ENCODE measurements around the gene TRIM71. TPM values are rescaled to one million over a fixed set of nuclear protein-coding genes. Genes with fewer than 3 reads are reported as not detected.
"Not testable (repeated sequence)": the region's sequence is repeated elsewhere in the genome, so short reads cannot be mapped to it uniquely, and the experiment has no call there.

Gene TRIM71
- total RNA-seq, 2 donors from 2014 or later, result not detected

- intact Hi-C loops (cut with DNase I), result not testable (repeated sequence)
These were observed 85.1 kb downstream of the TRIM71 start for GRCh38 chr3:32902887-32903371.

GRCh38 chr3:32903953-32904352, 86.2 kb downstream of the TRIM71 start:
- DNase-seq (ENCODE audit: low spot score), result no peak
- intact Hi-C loops (cut with DNase I), result no loop called here

More at GRCh38 chr3:32902887-32903371, 85.1 kb downstream of the TRIM71 start:
- not testable (repeated sequence) for DNase-seq (ENCODE audit: low spot score)

DNA sequence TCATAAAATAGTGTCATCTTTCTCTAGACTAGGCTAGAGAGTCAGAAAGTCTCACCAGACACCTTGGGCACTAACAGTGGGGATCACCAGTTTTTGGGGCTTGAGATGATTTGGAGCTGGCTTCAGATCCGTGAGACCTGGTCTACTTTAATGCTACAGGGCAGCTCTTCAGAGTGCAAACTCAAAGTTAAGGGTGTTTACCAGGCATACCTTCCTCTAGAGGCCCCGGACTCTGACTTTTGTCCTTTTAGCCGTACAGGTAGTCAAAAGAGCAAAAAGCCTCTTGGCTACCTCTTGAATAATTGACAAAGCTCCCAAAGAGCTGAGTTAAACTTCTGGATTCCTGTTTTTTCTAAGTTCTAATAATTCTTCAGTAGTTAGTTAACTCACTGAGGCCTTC, 92.2 kb downstream of the TRIM71 start:
- intact Hi-C loops (cut with DNase I), result no loop called here
- DNase-seq (ENCODE audit: low spot score), result no peak

DNA sequence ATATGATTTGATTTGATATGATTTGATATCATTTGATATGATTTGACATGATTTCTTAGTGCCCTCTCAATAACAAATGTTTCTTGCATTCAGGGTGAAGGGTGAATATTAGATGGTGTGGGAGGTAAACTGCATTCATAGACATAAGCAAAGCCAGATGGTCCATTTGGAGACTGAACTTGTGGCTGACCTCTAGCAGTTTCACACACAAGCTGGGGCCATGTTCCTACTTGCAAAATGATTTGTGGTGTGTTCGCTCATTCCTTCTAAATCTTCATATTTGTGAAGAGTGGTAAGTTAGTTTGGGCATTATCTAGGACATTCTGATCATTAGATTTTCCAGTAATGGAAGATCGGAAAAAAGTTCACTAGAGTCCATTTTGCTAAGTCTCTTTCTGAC, 93.2 kb downstream of the TRIM71 start:
- DNase-seq (ENCODE audit: low spot score), result no peak
- intact Hi-C loops (cut with DNase I), result no loop called here

- DNase-seq (ENCODE audit: low spot score), result no peak
- intact Hi-C loops (cut with DNase I), result no loop called here
These were observed 94.2 kb downstream of the TRIM71 start for GRCh38 chr3:32912046-32912445.

GRCh38 chr3:32913790-32914446, 96.1 kb downstream of the TRIM71 start:
- intact Hi-C loops (cut with DNase I), result no loop called here
- peak; percentile 90 for DNase-seq (ENCODE audit: low spot score)

- DNase-seq (ENCODE audit: low spot score), result no peak
- intact Hi-C loops (cut with DNase I), result no loop called here
These were observed 102.1 kb downstream of the TRIM71 start for GRCh38 chr3:32919920-32920319.

GRCh38 chr3:32922078-32922477, 104.3 kb downstream of the TRIM71 start:
- peak; percentile 71 for DNase-seq (ENCODE audit: low spot score)
- intact Hi-C loops (cut with DNase I), result no loop called here

DNA sequence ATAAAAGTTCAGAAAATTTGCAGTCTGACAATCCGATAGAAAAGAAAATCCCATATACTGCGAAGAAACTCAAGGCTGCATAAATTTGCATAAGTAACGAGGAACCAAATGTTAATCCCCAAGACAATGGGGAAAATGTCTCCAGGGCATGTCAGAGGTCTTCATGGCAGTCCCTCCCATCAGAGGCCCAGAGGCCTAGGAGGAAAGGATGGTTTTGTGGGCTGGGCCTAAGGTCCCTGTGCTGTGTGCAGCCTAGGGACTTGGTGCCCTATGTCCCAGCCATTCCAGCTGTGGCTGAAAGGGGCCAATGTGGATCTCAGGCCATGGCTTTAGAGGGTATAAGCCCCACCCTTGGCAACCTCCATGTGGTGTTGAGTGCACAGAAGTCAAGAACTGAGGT, 112.4 kb downstream of the TRIM71 start:
- DNase-seq (ENCODE audit: low spot score), result no peak
- intact Hi-C loops (cut with DNase I), result no loop called here

- DNase-seq (ENCODE audit: low spot score); intact Hi-C loops (cut with DNase I): not testable (repeated sequence)
These were observed 113.5 kb downstream of the TRIM71 start for GRCh38 chr3:32931273-32931672.

DNA sequence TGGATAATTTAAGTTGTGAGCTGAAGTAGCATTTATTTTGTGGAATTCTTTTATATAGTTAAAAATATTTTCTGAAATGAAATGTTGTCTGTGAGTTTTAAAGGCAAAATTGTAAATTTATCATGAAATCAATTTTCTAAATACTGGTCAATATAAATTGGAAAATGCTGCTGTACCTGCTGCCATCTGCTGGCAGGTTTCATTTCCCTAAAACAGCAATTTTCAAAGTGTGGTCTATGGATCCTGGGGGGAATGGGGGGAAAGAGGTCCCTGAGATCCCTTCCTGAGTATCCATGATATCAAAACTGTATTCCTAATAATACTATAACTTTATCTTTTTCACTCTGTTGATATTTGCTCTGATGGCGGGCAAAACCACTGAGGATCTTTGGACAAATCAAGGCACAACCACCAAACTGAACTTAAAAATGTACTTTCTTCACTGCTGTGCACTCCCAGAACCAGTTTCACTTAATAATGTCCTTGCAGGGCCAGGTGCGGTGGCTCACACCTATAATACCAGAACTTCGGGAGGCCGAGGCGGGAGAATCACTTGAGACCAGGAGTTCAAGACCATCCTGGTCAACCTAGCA, 116.4 kb downstream of the TRIM71 start:
- intact Hi-C loops (cut with DNase I), result no loop called here
- DNase-seq (ENCODE audit: low spot score), result no peak

DNA sequence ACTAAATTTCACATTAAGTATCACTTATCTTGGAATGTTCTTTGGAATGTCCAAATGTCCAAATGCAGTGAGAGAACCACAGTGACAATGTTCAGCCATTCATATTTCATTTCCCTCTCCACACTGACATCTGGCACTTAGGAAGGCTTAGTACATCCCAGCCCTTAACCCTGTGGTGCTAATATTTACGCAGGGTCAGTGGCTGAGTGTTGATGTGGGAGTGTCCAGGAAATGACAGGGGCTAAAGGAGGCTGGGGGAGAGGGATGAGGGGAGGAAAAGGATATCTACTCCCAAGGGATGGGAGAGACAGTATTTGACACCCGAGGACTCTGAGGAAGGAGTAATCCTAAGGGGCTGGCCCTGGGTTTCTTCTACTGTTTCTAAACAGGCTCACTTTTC, 119.5 kb downstream of the TRIM71 start:
- no peak for DNase-seq (ENCODE audit: low spot score)
- intact Hi-C loops (cut with DNase I), result no loop called here

DNA sequence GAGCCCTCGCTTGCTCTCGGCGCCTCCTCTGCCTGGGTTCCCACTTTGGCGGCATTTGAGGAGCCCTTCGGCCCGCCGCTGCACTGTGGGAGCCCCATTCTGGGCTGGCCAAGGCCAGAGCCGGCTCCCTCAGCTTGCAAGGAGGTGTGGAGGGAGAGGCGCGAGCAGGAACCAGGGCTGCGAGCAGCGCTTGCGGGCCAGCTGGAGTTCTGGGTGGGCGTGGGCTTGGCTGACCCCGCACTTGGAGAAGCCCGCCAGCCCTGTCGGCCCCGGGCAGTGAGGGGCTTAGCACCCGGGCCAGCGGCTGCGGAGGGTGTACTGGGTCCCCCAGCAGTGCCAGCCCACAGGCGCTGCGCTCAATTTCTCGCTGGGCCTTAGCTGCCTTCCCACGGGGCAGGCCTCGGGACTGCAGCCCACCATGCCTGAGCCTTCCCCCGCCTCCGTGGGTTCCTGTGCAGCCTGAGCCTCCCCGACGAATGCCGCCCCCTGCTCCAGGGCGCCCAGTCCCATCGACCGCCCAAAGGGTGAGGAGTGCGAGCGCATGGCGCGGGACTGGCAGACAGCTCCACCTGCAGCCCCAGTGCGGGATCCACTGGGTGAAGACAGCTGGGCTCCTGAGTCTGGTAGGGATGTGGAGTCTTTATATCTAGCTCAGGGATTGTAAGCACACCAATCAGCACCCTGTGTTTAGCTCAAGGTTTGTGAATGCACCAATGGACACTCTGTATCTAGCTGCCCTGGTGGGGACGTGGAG, 121.9 kb downstream of the TRIM71 start:
- DNase-seq (ENCODE audit: low spot score); intact Hi-C loops (cut with DNase I): not testable (repeated sequence)

DNA sequence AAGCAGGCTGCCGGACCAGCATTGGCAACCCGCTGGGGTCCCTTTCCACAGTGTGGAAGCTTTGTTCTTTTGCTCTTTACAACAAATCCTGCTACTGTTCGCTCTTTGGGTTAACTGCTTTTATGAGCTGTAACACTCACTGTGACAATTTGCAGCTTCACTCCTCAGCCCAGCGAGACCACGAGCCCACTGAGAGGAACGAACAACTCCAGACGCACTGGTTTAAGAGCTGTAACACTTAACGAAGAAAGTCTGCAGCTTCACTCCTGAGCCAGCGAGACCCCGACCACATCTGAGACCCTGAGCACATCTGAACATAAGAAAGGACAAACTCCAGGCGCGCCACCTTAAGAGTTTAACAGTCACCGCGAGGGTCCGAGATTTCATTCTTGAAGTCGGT, 122.9 kb downstream of the TRIM71 start:
- no peak for DNase-seq (ENCODE audit: low spot score)
- intact Hi-C loops (cut with DNase I), result no loop called here

DNA sequence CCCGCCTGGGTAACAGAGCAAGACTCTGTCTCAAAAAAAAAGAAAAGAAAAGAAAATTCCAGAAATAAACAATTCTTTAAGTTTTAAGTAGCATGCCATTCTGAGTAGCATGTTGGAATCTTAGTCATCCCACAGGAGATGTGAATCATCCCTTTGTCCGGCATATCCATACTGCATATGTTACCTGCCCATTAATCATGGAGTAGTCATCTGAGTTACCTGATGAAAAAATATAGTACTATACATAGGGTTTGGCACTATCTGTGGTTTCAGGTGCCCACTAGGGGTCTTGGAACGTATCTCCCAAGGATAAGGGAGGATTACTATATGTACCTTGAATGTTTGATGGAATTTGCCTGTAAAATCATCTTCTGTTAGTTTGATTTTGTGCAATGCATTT, 127.3 kb downstream of the TRIM71 start:
- DNase-seq (ENCODE audit: low spot score), result no peak
- intact Hi-C loops (cut with DNase I), result no loop called here

DNA sequence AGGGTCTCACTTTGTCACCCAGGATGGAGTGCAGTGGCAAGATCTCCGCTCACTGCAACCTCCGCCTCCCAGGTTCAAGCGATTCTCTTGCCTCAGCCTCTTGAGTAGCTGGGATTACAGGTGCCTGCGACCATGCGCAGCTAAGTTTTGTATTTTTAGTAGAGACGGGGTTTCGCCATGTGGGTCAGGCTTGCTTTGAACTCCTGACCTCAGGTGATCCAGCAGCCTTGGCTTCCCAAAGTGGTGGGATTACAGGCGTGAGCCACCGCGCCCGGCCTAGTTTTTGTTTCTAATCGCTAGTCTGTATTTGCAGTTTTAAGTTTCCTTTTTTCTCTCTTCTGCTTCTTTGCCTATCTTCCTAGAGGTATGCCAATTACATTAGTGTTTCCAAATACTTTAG, 127.8 kb downstream of the TRIM71 start:
- DNase-seq (ENCODE audit: low spot score); intact Hi-C loops (cut with DNase I): not testable (repeated sequence)

DNA sequence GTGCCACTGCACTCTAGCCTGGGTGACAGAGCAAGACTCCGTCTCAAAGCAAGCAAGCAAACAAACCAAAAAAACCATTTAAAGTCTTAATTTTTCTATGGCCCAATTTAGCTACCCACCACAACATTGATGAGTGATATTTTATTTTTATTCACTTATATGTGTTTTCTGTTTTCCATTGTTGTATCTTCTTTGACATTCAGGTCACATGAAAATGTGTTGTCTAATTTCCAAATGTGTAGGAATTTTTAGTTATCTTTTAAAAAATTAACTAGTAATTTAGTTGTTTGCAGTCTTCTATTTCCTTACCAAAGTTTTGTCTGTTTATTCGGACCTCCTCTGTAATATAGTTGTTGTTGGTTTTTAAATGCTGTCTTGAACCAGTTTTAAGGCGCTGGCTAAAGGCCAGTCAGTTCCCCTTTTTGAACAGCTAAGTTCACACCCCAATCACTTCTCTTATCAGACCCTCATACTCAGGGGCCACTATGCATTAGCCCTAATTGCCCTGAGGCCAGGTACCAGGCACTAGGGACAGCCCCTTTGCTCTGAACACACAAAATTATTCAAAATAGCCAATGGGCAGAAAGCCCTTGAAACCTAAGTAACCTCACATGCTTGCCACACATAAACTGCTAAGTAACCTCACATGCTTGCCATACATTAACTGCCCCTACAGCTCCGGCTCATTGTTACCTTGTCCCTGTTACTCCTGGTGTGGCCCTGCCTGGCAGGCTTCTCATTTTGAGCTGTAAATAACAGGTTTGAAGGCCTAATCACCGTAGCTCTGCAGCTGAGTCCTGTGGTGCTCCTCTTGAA, 129.4 kb downstream of the TRIM71 start:
- intact Hi-C loops (cut with DNase I), result no loop called here
- no peak for DNase-seq (ENCODE audit: low spot score)

Data from posterior vena cava (tissue), 2 donors.